Epithelial cell of proximal tubule (primary cell): Measurements from ENCODE around the gene BOC. TPM values are rescaled to one million over a fixed set of nuclear protein-coding genes. Genes with fewer than 3 reads are reported as not detected.

Experiments used
- DNase-seq: peaks from one replicate; pipeline ENCODE4 v3.0.0-alpha.2; 2011; ENCODE audit warnings: low read depth
- H3K4me3 ChIP-seq: 2 replicates; pipeline ENCODE4 v1.5.1; 2011; ENCODE audit warnings: low read depth, mild to moderate bottlenecking, low read length
- total RNA-seq: library from RNA; depleted of rRNA; stranded (reverse); fragments of >200 nt; gene quantifications from 2 replicates; pipeline ENCODE4 v1.2.3, GENCODE V29; 2015
- TF ChIP-seq, protein P1 (sequence below): conservative IDR thresholded peaks from 2 replicates; pipeline ENCODE4 v1.5.1; 2012; ENCODE audit warnings: low read depth, mild to moderate bottlenecking, low read length

The BOC gene
- total RNA-seq, 1 donor from 2014 or later = 3.5 TPM

DNA sequence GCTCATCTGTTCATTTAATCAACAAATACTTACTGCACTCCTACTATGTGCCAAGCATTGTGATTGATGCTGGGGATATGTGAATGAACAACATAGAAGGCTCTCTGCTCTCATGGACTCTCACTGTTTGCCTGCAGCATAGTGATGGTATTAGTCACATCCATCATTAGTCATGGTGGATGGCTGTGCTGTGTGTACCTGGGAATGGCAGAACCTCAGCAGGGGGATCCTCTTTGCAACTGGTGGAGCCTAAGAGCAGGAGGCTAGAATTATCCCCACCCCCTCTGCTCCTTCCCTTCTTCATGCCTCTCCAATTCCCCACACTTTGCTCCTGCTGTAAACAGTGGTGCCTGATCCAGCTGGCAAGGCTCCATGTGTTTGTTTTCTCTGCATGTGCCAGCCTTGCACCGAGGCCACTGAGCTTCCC lies 20.5 kb downstream of the BOC start:
- H3K4me3 ChIP-seq = no peak overlapping the region
- DNase-seq = peak; percentile 89
- TF ChIP-seq, protein P1, sequence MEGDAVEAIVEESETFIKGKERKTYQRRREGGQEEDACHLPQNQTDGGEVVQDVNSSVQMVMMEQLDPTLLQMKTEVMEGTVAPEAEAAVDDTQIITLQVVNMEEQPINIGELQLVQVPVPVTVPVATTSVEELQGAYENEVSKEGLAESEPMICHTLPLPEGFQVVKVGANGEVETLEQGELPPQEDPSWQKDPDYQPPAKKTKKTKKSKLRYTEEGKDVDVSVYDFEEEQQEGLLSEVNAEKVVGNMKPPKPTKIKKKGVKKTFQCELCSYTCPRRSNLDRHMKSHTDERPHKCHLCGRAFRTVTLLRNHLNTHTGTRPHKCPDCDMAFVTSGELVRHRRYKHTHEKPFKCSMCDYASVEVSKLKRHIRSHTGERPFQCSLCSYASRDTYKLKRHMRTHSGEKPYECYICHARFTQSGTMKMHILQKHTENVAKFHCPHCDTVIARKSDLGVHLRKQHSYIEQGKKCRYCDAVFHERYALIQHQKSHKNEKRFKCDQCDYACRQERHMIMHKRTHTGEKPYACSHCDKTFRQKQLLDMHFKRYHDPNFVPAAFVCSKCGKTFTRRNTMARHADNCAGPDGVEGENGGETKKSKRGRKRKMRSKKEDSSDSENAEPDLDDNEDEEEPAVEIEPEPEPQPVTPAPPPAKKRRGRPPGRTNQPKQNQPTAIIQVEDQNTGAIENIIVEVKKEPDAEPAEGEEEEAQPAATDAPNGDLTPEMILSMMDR = no peak

DNA sequence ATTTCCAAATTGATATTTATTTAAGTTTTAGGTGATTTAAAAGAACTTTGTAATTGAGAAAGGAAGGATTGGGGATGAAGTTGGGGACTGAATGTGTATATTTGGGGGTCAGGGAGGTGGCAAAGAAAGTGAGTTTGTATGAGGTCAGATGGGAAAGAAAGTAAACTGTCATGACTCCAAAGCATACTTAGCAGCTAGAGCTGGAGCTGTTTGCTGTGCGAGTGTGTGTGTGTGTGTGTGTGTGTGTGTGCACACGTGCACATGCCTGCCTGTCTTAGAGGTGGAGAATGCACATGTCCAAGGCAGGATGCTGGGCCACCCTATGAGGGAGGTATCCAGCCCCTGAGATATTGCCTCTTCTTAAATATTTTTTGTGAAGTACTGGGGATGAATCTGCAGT lies 21.0 kb downstream of the BOC start:
- DNase-seq = no peak
- H3K4me3 ChIP-seq = no peak overlapping the region
- TF ChIP-seq, protein P1 = no peak

DNA sequence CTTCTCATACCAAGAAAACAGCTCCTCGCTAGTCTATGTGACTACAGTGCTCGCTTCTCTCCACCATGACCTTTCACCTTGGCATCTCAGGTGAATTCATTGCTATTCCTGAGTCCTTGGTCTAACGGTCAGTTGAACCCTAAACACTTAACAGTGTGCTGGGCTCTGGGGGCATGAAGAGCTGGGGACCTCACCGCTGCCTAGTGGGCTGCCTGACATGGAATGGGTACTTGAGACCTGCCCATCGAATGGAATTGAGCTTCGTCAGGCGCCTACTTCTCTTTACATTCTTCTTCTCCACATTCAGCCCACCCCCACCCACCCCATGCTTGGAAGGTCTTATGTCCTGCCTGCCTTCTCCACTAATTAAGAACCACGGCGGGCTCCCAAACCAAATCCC lies 22.1 kb downstream of the BOC start:
- TF ChIP-seq, protein P1 = no peak
- H3K4me3 ChIP-seq = no peak overlapping the region
- no peak for DNase-seq

DNA sequence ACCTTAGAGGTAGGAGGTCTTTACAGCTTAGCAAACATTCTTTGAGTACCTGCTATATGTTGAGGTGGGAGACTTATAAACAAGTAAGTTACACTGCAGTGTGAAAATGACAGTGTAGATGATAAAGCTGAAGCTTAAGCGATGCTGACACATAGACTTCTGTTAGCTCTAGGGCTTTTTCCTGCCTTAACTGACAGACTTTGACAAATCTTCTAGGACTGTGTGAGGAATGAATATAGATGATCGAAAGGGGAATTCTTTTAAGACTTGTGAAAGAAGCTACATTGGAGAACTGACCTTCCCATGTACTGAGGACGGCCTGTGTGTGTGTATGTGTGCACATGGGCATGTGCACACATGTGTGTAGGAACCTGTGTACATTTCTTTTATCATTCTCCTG lies 22.7 kb downstream of the BOC start:
- no peak overlapping the region for H3K4me3 ChIP-seq
- no peak for DNase-seq
- TF ChIP-seq, protein P1 = no peak

DNA sequence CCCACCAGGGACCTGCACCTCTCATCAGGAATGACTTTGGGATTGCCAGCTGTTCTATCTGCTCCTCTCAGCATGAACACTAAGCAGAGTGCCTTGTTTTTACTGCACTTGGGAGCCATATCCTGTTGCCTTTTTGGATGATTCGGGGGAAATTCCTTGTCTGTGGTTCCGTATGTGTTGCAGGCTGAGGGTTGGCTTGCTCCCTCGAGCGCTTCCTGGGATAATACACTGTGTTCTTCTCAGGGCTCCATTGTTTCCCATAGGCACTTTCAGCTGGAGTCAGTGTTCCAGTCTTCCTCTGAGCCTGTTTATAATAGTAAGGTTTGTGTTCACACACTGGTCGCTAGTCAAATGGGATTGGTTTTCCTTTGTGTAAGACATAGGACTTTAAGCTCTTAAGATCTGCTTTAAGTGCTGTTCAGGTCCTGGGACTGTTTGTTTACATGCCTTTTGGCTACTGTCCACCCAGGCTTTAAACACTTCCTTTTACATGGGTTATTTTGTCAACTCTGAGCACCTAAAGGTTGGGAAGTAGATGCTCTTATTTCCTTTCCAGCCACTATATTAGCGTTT lies 23.4 kb downstream of the BOC start:
- TF ChIP-seq, protein P1 = no peak
- no peak for DNase-seq
- H3K4me3 ChIP-seq = no peak overlapping the region

DNA sequence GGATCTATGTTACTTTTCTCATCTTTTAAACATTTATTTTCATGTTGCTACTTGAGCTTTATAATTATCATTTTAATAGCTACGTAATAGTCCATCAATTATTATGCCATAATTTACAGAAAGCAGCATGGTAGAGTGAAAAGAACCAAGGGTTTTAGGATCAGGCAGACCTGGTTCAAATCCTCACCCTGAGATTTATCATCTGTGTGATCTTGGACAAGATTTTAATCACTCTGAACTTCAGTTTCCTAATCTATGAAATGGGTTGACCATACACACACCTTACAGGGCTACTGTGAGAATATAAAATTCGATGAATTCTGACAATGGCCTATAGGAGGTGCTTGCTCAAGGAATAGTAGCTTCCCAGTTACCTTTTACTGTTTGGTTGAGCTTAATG lies 27.1 kb downstream of the BOC start:
- no peak overlapping the region for H3K4me3 ChIP-seq
- TF ChIP-seq, protein P1 = peak; percentile 7
- DNase-seq = no peak

DNA sequence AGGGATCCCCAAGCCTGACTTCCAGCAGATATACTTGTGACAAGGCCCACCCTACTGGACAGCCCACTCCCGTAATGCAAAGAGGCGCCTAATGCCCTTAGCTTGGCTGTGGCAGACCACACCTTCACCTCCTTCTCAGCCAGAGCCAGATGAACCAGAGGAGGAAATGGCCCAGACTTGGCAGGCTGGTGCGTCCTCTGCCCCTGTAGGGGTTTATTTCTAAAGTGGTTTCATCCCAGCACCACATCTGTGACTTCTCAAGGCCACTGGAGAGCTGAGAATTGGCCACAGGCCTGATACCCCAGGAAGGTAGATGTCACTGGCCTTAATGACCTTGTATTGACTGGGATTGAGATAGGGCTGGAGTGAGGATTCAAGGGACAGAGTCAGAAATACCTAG lies 29.5 kb downstream of the BOC start:
- H3K4me3 ChIP-seq = no peak overlapping the region
- TF ChIP-seq, protein P1 = no peak
- no peak for DNase-seq
